GM23338 (cell line): ENCODE data around the gene ZNF550.

Source experiments
- CTCF ChIP-seq, 2 experiments: fragments of 200-600 bp in 1 of 2; sonication (generic) in 1 of 2; conservative IDR thresholded peaks; 2 replicates each; pipeline versions ENCODE4 v1.5.1 to v1.6.1; 2016 to 2017; ENCODE audit warnings: antibody characterized with exemption in 2 of 2, low read depth in 2 of 2, mild to moderate bottlenecking in 2 of 2, moderate library complexity in 1 of 2
- ETS1 ChIP-seq: IDR thresholded peaks from 2 replicates; pipeline ENCODE4 v1.6.1; 2016; ENCODE audit warnings: antibody characterized with exemption
- EZH2 ChIP-seq: fragments of 200-600 bp; sonication (generic); IDR thresholded peaks from one replicate; pipeline ENCODE4 v1.8.0; 2017; ENCODE audit warnings: antibody characterized with exemption, mild to moderate bottlenecking, low read depth; ENCODE audit not compliant: unreplicated experiment
- EZH2phosphoT487 ChIP-seq: fragments of 200-600 bp; sonication (generic); IDR thresholded peaks from one replicate; pipeline ENCODE4 v1.8.1; 2018; ENCODE audit warnings: antibody characterized with exemption; ENCODE audit not compliant: unreplicated experiment
- JUNB ChIP-seq: IDR thresholded peaks from one replicate; pipeline ENCODE4 v1.6.1; 2016; ENCODE audit warnings: antibody characterized with exemption; ENCODE audit not compliant: unreplicated experiment
- POLR2AphosphoS5 ChIP-seq: IDR thresholded peaks from 2 replicates; pipeline ENCODE4 v1.6.1; 2016; ENCODE audit warnings: antibody characterized with exemption, low read depth
- REST ChIP-seq: IDR thresholded peaks from one replicate; pipeline ENCODE4 v1.6.1; 2018; ENCODE audit warnings: antibody characterized with exemption; ENCODE audit not compliant: unreplicated experiment

DNA sequence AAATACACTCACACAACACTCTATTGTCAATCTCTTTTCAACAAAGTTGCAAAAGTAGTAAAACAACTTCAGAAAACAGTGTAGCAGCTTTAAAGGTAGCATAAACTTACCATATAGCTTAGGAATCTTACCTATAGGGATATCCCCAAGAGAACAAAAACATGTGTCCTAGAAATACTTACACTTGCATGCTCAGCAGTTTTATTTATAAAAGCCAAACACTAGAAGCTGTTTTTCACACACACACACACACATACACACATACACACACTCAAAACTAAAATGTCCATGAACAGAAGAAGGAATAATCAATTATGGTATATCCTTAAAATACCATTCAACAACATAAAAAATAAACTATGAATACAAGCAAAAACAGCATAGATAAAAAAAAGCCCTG is 48.2 kb downstream of the ZNF550 start:
- TF ChIP-seq CTCF (conservative IDR thresholded peaks at IDR 0.05; ENCODE audit: low read depth in 2 of 2) (no peak), EZH2phosphoT487 (no peak), POLR2AphosphoS5 (no peak), EZH2 (no peak), ETS1 (no peak), REST (no peak), JUNB (no peak)
